ENCODE results near the gene CCDC197.

CCDC197 gene

GRCh38 chr14:94051115-94051514, 54.0 kb downstream of the CCDC197 start:
- TF ChIP-seq CTCF (conservative IDR thresholded peaks at IDR 0.05; ENCODE audit: low read depth, low read length), result peak; percentile 67
- no peak for DNase-seq (ENCODE audit: low read depth)
- H3K4me3 ChIP-seq (ENCODE audit: low read length), result no peak overlapping the region

DNA sequence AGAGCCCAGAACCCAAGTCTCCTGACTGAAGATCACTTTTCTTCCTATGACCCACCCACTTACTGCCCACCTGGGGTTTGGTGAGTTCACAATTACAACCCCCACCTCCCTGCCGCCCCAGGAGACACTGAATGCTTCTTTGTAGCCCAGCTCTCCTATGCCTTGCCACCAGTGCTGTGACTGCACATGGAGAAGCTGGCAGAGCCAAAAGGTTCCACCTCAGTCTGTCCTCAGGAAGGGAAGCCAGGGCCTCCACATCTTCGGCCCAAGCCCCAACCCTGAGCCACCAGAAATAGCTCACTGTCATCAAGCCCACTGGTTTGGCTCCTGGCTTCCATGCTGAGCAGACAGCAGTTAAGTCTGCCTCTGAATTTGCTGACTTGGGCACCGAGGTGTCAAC, 54.7 kb downstream of the CCDC197 start:
- H3K4me3 ChIP-seq (ENCODE audit: low read length), result no peak overlapping the region
- no peak for TF ChIP-seq CTCF (conservative IDR thresholded peaks at IDR 0.05; ENCODE audit: low read depth, low read length)
- DNase-seq (ENCODE audit: low read depth), result no peak

DNA sequence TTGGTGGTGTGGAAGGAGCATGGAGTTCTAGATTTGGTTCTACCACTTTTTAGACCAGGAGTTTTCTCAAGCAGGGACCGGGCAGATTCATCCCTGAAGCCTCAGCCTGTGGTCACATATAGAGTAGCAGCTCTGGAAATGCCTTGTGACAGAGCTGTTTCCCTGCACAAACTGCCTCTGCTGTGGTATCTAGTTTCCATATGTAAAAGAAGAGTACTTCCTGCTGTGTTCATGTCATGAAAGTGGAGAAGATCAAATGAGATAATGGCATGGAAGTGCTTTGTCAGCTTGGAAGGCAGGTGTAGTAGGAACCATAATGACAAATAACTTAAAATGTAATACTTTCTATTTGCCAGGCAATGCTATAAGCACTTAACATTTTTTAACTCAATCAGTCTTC, 55.1 kb downstream of the CCDC197 start:
- H3K4me3 ChIP-seq (ENCODE audit: low read length), result no peak overlapping the region
- no peak for TF ChIP-seq CTCF (conservative IDR thresholded peaks at IDR 0.05; ENCODE audit: low read depth, low read length)
- no peak for DNase-seq (ENCODE audit: low read depth)

GRCh38 chr14:94052662-94053061, 55.6 kb downstream of the CCDC197 start:
- TF ChIP-seq CTCF (conservative IDR thresholded peaks at IDR 0.05; ENCODE audit: low read depth, low read length), result no peak
- no peak overlapping the region for H3K4me3 ChIP-seq (ENCODE audit: low read length)
- no peak for DNase-seq (ENCODE audit: low read depth)

GRCh38 chr14:94054401-94054800, 57.3 kb downstream of the CCDC197 start:
- DNase-seq (ENCODE audit: low read depth), result no peak
- H3K4me3 ChIP-seq (ENCODE audit: low read length), result no peak overlapping the region
- no peak for TF ChIP-seq CTCF (conservative IDR thresholded peaks at IDR 0.05; ENCODE audit: low read depth, low read length)

GRCh38 chr14:94054936-94055335, 57.8 kb downstream of the CCDC197 start:
- no peak for TF ChIP-seq CTCF (conservative IDR thresholded peaks at IDR 0.05; ENCODE audit: low read depth, low read length)

GRCh38 chr14:94056579-94057308, 59.6 kb downstream of the CCDC197 start:
- no peak overlapping the region for H3K4me3 ChIP-seq (ENCODE audit: low read length)
- no peak for DNase-seq (ENCODE audit: low read depth)
- TF ChIP-seq CTCF (conservative IDR thresholded peaks at IDR 0.05; ENCODE audit: low read depth, low read length), result no peak

More at GRCh38 chr14:94054936-94055335, 57.8 kb downstream of the CCDC197 start:
- no peak overlapping the region for H3K4me3 ChIP-seq (ENCODE audit: low read length)
- no peak for DNase-seq (ENCODE audit: low read depth)
